CD1c-positive myeloid dendritic cell (primary cell): ENCODE measurements around the gene ERP27.

Experiments used
- DNase-seq: peaks from one replicate; pipeline ENCODE4 v3.0.0-alpha.2; 2016; ENCODE audit errors: extremely low spot score

Gene ERP27

DNA sequence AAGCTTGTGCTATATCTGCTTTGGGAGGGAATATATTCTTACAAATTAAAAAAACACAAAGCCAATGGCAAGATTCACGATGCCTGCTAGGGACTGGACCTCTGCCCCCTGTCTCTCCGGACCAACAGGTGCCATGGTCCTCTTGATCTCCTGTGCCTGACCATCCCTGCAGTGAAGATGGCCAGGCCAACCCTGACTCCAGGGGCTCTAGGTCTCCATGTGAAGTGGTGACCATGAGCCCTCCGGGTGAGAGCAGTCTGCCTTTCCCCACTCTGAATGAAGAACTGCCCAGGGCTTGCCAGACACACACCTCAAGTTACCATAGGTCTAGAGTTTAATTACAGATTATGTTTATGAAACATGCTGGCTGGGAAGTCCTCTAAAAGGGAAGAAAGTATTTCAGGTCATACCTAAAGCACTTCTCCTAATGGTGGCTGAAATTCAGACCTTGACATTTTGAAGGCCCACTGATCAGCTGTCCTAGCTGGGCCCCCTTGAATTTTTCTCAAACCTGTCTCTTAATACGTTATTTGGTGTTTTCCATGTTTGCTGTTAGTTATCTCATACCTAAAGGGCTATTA lies 21.7 kb upstream of the ERP27 start:
- DNase-seq = no peak

GRCh38 chr12:14959463-14959862 lies 21.1 kb upstream of the ERP27 start:
- peak; percentile 82 for DNase-seq

DNA sequence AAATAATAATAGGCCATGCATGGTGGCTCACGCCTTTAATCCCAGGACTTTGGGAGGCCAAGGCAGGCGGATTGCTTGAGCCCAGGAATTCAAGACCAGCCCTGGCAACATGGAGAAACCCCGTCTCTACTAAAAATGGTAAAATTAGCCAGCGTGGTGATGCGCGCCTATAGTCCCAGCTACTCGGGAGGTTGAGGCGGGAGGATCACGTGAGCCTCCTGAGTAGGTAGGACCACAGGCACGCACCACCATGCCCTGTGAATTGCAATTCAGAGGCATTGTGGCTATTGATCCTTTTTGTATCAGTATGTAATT lies 20.7 kb upstream of the ERP27 start:
- no peak for DNase-seq

GRCh38 chr12:14958361-14959125 lies 20.2 kb upstream of the ERP27 start:
- DNase-seq = peak; percentile 28

GRCh38 chr12:14957551-14958168 lies 19.3 kb upstream of the ERP27 start:
- DNase-seq = peak; percentile 56

- DNase-seq = no peak
Observed at GRCh38 chr12:14956905-14957304, 18.6 kb upstream of the ERP27 start.

DNA sequence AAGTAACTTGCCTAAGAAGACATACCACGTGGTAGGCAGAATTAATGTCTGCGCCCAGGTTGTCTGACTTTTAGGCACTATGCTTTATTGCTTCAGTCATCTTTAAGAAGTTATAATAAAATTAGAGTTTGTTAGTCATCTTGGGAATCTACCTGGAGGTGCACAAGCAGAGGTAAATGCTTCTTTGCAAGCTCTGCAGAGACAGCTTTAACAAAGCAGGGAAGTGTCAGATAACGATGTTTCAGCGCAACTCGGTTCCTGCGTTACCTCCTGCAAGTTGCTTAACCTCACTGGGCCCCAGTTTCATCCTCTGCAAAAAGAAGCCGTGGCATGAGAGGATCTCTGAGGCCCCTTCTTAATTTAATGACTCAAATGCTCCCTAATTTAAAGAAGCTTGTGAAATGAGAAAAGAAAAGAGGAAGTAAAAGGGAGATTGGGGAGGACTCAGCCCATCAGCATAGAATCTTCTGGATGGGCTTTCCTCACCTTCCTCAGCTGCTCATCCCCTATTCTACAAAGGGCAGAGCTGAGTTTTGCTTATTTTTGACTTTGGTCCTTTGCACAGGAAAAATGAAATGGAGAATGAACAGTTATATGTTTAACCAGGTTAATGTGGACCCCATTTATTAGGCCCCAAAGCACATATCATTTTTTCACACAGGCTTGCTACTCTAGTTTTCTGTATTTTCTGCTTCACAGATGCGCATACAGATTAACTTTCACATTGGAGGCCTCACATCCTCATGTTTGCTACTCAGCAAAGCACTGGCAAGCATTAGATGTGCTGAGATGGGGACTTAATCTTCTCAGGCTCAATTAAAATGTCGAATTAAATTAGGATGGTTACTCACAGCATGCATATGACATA lies 17.9 kb upstream of the ERP27 start:
- DNase-seq = peak; percentile 82

- DNase-seq = peak; percentile 32
Observed at GRCh38 chr12:14954269-14954668, 15.9 kb upstream of the ERP27 start.

GRCh38 chr12:14953752-14954151 lies 15.4 kb upstream of the ERP27 start:
- DNase-seq = no peak

GRCh38 chr12:14952299-14952921 lies 14.1 kb upstream of the ERP27 start:
- peak; percentile 88 for DNase-seq

DNA sequence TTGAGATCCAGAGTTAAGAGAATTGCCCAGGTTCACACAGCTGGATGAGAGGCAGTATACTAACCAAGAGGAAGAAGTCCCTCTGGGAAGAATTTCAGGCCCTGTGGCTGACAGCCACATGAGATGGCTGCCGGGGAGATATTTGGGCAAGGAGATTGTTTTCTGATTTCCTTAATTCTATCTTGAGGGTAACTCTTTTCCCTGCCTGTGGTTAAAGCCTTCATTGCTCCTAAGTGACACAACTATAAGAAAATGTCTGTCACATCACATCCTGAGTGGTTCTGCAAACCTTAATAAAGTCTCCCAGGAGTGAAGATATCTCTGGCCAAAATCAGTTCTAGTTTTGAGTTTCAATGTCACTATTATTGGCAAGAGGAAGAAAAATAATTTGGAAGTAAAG lies 13.5 kb upstream of the ERP27 start:
- no peak for DNase-seq

DNA sequence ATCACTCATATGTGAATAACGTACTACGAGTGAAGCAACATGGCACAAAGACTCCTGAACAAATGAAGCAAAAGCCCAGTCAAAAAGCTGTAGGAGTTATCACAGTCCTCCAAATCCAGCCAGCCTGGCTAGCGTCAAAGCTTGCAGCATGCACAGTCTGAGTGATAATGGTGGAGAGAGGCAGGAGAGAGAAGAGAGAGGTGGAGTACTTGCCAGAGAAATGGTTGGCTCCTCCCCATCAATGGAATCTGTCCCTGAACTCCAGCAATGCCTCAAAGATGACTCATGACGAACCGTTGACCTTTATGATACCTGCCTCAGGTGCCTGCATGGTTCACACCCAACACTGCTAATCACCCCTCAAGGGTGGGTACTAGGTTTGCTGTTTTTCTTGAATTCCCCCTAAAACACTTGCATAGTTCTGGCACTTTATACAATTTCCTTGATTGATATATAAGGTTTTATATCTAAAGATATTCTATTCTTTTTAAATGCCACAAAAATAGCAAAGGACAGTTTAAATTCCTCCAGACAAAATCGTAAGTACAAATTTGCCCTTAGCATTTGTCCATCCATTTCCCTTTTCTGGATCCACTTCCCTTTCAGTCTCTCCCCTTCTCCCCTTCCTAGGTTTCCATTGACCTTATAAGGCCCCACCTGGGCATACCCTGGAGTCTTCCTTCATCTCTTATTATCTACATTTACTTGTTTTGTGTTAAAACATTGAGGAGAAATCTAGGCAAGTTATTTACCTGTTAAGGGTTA lies 12.8 kb upstream of the ERP27 start:
- DNase-seq = no peak

GRCh38 chr12:14950421-14950820 lies 12.1 kb upstream of the ERP27 start:
- DNase-seq = no peak

- DNase-seq = no peak
Observed at GRCh38 chr12:14949631-14950030, 11.3 kb upstream of the ERP27 start.

- DNase-seq = peak; percentile 83
Observed at GRCh38 chr12:14948672-14949071, 10.3 kb upstream of the ERP27 start.

- no peak for DNase-seq
Observed at GRCh38 chr12:14946861-14947260, 8.5 kb upstream of the ERP27 start.

DNA sequence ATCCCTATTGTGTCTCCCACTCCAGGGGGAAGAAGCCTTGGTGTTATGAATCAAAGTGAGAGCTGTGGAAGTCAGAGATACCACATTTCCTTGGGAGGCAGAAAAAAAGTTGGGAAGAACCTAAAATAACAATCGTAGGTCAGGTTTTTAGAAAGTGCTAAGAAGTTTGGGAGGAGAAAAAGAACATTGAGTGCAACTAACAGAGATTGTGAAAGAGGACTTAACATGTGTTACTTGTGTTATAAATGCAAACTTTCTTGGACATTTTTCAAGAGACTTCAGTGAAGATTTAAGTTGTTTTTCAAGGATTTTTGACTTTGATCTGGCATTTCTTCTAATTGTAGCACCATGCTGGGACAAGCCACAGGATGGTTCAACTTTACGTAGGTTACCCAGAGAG lies 7.8 kb upstream of the ERP27 start:
- no peak for DNase-seq

- no peak for DNase-seq
Observed at GRCh38 chr12:14942196-14942931, 4.0 kb upstream of the ERP27 start.

GRCh38 chr12:14941369-14941768 lies 3.0 kb upstream of the ERP27 start:
- no peak for DNase-seq

GRCh38 chr12:14937689-14938088 lies 648 bp downstream of the ERP27 start:
- peak; percentile 17 for DNase-seq
